ENCODE results near the gene MED13L. TPM values are rescaled to one million over a fixed set of nuclear protein-coding genes. Genes with fewer than 3 reads are reported as not detected.
A peak's percentile ranks its signal among the peaks of the same experiment; 100 is the strongest.

MED13L gene
- total RNA-seq, 1 donor from 2014 or later, result 117 TPM

- Histone ChIP-seq H3K27me3 (no peaks in the 10 kb centered on the region), H3K27ac (no peak overlapping the region), H3K4me3 (no peak overlapping the region), H3K9me3 (no peaks in the 10 kb centered on the region), H3K36me3 (no peaks in the 10 kb centered on the region), H3K4me1 (peaks cover 0 to 19% of the 10 kb centered on the region in 2 donors)
- intact Hi-C loops (cut with DNase I), result loop anchor here (5.0 kb wide), 2 partner anchors 162 to 637 kb away; no protein-coding TSS in a partner anchor
- no peak for DNase-seq (ENCODE audit: low spot score in 2 of 2)
- TF ChIP-seq, protein P1, sequence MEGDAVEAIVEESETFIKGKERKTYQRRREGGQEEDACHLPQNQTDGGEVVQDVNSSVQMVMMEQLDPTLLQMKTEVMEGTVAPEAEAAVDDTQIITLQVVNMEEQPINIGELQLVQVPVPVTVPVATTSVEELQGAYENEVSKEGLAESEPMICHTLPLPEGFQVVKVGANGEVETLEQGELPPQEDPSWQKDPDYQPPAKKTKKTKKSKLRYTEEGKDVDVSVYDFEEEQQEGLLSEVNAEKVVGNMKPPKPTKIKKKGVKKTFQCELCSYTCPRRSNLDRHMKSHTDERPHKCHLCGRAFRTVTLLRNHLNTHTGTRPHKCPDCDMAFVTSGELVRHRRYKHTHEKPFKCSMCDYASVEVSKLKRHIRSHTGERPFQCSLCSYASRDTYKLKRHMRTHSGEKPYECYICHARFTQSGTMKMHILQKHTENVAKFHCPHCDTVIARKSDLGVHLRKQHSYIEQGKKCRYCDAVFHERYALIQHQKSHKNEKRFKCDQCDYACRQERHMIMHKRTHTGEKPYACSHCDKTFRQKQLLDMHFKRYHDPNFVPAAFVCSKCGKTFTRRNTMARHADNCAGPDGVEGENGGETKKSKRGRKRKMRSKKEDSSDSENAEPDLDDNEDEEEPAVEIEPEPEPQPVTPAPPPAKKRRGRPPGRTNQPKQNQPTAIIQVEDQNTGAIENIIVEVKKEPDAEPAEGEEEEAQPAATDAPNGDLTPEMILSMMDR (IDR thresholded peaks at IDR 0.05), result no peak
Measured at GRCh38 chr12:116069943-116070342, 207.6 kb downstream of the MED13L start.

DNA sequence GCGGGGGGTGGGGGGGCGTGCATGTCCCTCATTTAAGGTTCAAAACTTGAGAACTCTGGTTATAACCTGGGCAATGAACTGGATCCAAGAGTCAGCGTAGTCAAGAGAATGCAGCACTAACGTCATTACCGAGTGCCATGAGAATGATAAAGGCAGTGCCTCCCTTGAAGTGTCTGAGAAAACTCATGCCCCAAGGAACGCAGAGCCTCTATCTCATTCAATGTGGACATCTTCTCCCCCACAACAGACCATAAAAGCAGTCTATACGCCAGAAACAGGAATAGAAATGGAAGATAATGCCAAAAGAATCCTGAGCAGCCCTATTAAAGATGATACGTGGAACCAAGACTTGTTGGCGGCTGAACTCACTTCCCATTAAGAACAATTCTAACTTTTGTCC lies 208.6 kb downstream of the MED13L start:
- Histone ChIP-seq H3K36me3 (no peaks in the 10 kb centered on the region), H3K4me1 (peaks cover 0 to 19% of the 10 kb centered on the region in 2 donors), H3K9me3 (no peaks in the 10 kb centered on the region), H3K27ac (no peak overlapping the region), H3K4me3 (no peak overlapping the region), H3K27me3 (no peaks in the 10 kb centered on the region)
- DNase-seq (ENCODE audit: low spot score in 2 of 2), result no peak
- intact Hi-C loops (cut with DNase I), result loop anchor here (5.0 kb wide), 2 partner anchors 163 to 638 kb away; no protein-coding TSS in a partner anchor
- TF ChIP-seq, protein P1 (IDR thresholded peaks at IDR 0.05), result no peak

DNA sequence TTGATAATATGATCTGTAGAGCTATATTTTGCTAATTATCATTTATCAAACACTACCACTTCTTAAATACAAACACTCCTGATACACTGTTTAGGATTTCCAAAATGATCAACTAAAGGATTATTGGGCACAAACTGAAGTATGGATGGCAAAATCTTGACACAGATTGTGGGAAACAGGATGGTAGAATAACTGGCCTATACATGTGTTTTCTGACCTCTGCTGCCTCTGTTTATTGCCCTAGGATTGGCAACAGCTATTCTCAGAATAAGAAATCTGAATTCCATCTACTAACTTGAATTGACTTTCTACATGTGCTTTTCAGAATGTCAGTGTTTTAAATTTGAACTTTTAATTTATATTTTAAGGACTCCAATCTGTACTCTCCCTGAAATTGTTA lies 209.1 kb downstream of the MED13L start:
- TF ChIP-seq, protein P1 (IDR thresholded peaks at IDR 0.05), result no peak
- H3K27me3 ChIP-seq, result no peaks in the 10 kb centered on the region
- no peaks in the 10 kb centered on the region for H3K9me3 ChIP-seq
- peaks cover 0 to 19% of the 10 kb centered on the region in 2 donors for H3K4me1 ChIP-seq
- no peaks in the 10 kb centered on the region for H3K36me3 ChIP-seq
- intact Hi-C loops (cut with DNase I), result loop anchor here (5.0 kb wide), 2 partner anchors 164 to 639 kb away; no protein-coding TSS in a partner anchor
- H3K27ac ChIP-seq, result no peak overlapping the region
- DNase-seq (ENCODE audit: low spot score in 2 of 2), result no peak
- H3K4me3 ChIP-seq, result no peak overlapping the region

DNA sequence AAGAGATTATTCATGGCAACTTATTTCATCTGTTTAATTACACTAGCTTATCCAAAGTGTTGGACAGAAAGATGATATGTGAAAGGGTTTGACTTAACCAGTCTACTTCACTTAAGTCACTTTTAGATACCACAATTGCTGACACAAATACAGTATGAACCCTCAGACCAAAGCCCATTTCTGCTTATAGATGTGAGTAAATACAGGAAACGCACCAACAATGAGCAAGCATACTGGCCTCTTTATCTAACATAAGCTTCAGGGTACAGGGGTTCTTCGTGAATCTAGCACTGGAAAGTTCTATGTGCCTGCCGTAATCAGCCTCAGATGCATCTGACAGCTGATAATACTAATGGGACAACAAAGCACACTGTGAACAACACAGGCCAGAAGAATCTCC lies 209.6 kb downstream of the MED13L start:
- H3K9me3 ChIP-seq, result no peaks in the 10 kb centered on the region
- H3K27me3 ChIP-seq, result no peaks in the 10 kb centered on the region
- DNase-seq (ENCODE audit: low spot score in 2 of 2), result no peak
- TF ChIP-seq, protein P1 (IDR thresholded peaks at IDR 0.05), result no peak
- H3K4me1 ChIP-seq, result peaks cover 0 to 19% of the 10 kb centered on the region in 2 donors
- no peaks in the 10 kb centered on the region for H3K36me3 ChIP-seq
- no peak overlapping the region for H3K4me3 ChIP-seq
- H3K27ac ChIP-seq, result no peak overlapping the region
- intact Hi-C loops (cut with DNase I), result loop anchor here (5.0 kb wide), 2 partner anchors 164 to 639 kb away; no protein-coding TSS in a partner anchor

DNA sequence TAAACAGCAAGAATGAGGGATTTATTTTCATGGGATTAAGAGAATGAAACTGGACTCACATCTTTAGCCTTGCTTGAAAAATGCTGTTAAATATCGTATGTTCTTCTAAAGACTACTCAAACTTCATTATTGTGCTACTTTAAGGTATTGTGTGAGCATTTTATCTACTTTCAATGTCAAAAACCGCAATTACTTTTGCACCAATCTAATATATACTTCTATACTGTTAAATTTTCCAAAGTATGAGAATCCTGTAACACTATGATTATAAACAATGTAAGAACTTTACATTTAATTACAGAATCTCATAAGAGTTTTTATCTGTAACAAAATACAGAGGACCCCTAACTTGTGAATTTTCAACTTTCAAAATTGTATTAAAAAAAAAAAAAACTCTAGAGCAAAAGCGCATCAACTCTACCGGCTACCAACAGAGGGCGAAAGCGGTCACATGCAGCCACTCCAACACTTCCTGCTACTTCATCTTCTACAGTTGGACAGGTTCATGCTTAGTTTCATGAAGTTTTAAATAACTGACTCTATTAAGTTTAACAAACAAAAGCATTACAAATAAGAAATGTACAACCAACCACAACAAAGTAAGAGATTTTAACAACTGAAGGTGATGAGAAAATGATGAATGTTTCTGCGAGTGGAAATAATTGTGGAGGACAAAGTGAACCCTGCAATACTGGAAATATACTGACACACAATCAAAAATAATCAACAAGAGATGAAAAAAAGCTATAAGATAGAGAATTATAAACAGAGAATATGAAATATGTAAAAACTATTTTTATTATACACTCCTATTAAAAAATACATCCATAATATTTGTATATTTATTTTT lies 210.9 kb downstream of the MED13L start:
- Histone ChIP-seq H3K27me3 (no peaks in the 10 kb centered on the region), H3K4me1 (peaks cover 0 to 15% of the 10 kb centered on the region in 2 donors), H3K27ac (no peak overlapping the region), H3K4me3 (no peak overlapping the region), H3K36me3 (no peaks in the 10 kb centered on the region), H3K9me3 (no peaks in the 10 kb centered on the region)
- DNase-seq (ENCODE audit: low spot score in 2 of 2), result no peak
- TF ChIP-seq, protein P1 (IDR thresholded peaks at IDR 0.05), result peak; percentile 17 to 73 (median 67)
- intact Hi-C loops (cut with DNase I), result loop anchor here (5.0 kb wide), 2 partner anchors 166 to 641 kb away; no protein-coding TSS in a partner anchor

Data from ascending aorta (tissue), 2 donors.